ENCODE results near the gene SSC4D. TPM values are rescaled to one million over a fixed set of nuclear protein-coding genes. Genes with fewer than 3 reads are reported as not detected.
"Not testable (repeated sequence)": the region's sequence is repeated elsewhere in the genome, so short reads cannot be mapped to it uniquely, and the experiment has no call there.

Gene SSC4D
- total RNA-seq, 1 donor from 2014 or later, result 6.0 TPM

GRCh38 chr7:76427635-76428034 is 18.1 kb upstream of the SSC4D start:
- H2AFZ ChIP-seq (ENCODE audit: low read depth, low read length), result no peak overlapping the region
- FAIRE-seq (no peak), DNase-seq (ENCODE audit: low read depth) (no peak)
- no peaks in the 10 kb centered on the region for H3K9me3 ChIP-seq (ENCODE audit: insufficient read depth, low read depth, low read length)
- no peaks in the 10 kb centered on the region for H3K36me3 ChIP-seq (ENCODE audit: insufficient read depth, low read length)
- no peak overlapping the region for H3K4me2 ChIP-seq (ENCODE audit: low read length)
- no peaks in the 10 kb centered on the region for H3K27me3 ChIP-seq (ENCODE audit: insufficient read depth, low read length)
- Mint-ChIP-seq H3K27ac (ENCODE audit: unreplicated experiment) (no peak overlapping the region), H3K4me1 (ENCODE audit: low read depth, unreplicated experiment) (peaks cover 13% of the 10 kb centered on the region), H3K4me3 (ENCODE audit: unreplicated experiment) (no peak overlapping the region), H3K27me3 (ENCODE audit: low read depth, unreplicated experiment) (peaks cover 4% of the 10 kb centered on the region), H3K9me3 (ENCODE audit: unreplicated experiment) (no peaks in the 10 kb centered on the region), H3K36me3 (ENCODE audit: low read depth, unreplicated experiment) (no peaks in the 10 kb centered on the region)
- no peak for TF ChIP-seq EZH2 (IDR thresholded peaks at IDR 0.05; ENCODE audit: insufficient read depth, low read length)
- TF ChIP-seq, protein P1, sequence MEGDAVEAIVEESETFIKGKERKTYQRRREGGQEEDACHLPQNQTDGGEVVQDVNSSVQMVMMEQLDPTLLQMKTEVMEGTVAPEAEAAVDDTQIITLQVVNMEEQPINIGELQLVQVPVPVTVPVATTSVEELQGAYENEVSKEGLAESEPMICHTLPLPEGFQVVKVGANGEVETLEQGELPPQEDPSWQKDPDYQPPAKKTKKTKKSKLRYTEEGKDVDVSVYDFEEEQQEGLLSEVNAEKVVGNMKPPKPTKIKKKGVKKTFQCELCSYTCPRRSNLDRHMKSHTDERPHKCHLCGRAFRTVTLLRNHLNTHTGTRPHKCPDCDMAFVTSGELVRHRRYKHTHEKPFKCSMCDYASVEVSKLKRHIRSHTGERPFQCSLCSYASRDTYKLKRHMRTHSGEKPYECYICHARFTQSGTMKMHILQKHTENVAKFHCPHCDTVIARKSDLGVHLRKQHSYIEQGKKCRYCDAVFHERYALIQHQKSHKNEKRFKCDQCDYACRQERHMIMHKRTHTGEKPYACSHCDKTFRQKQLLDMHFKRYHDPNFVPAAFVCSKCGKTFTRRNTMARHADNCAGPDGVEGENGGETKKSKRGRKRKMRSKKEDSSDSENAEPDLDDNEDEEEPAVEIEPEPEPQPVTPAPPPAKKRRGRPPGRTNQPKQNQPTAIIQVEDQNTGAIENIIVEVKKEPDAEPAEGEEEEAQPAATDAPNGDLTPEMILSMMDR (IDR thresholded peaks at IDR 0.05; ENCODE audit: insufficient read depth, low read depth, low read length), result no peak
- no peak overlapping the region for H3K27ac ChIP-seq (ENCODE audit: low read depth, low read length)
- no peak overlapping the region for H3K9ac ChIP-seq (ENCODE audit: low read length)
- H3K79me2 ChIP-seq (ENCODE audit: insufficient read depth, low read length), result no peaks in the 10 kb centered on the region
- peaks cover 16% of the 10 kb centered on the region for H3K4me1 ChIP-seq (ENCODE audit: insufficient read depth, low read length)
- H4K20me1 ChIP-seq (ENCODE audit: insufficient read depth, low read length), result no peaks in the 10 kb centered on the region
- no peak overlapping the region for H3K4me3 ChIP-seq (ENCODE audit: insufficient read depth, low read depth, low read length)

GRCh38 chr7:76426246-76426645 is 16.7 kb upstream of the SSC4D start:
- Histone ChIP-seq H3K36me3 (ENCODE audit: insufficient read depth, low read length) (no peaks in the 10 kb centered on the region), H3K9ac (ENCODE audit: low read length) (no peak overlapping the region), H3K9me3 (ENCODE audit: insufficient read depth, low read depth, low read length) (no peaks in the 10 kb centered on the region), H2AFZ (ENCODE audit: low read depth, low read length) (no peak overlapping the region), H3K27ac (ENCODE audit: low read depth, low read length) (no peak overlapping the region), H3K4me1 (ENCODE audit: insufficient read depth, low read length) (peaks cover 17% of the 10 kb centered on the region), H3K27me3 (ENCODE audit: insufficient read depth, low read length) (no peaks in the 10 kb centered on the region), H3K79me2 (ENCODE audit: insufficient read depth, low read length) (no peaks in the 10 kb centered on the region), H4K20me1 (ENCODE audit: insufficient read depth, low read length) (no peaks in the 10 kb centered on the region), H3K4me2 (ENCODE audit: low read length) (no peak overlapping the region), H3K4me3 (ENCODE audit: insufficient read depth, low read depth, low read length) (no peak overlapping the region)
- no peak for TF ChIP-seq EZH2 (IDR thresholded peaks at IDR 0.05; ENCODE audit: insufficient read depth, low read length)
- TF ChIP-seq, protein P1 (IDR thresholded peaks at IDR 0.05; ENCODE audit: insufficient read depth, low read depth, low read length), result no peak
- H3K4me1 Mint-ChIP-seq (ENCODE audit: low read depth, unreplicated experiment), result peaks cover 16% of the 10 kb centered on the region
- peaks cover 4% of the 10 kb centered on the region for H3K27me3 Mint-ChIP-seq (ENCODE audit: low read depth, unreplicated experiment)
- H3K4me3 Mint-ChIP-seq (ENCODE audit: unreplicated experiment), result no peak overlapping the region
- FAIRE-seq (no peak), DNase-seq (ENCODE audit: low read depth) (no peak)
- H3K36me3 Mint-ChIP-seq (ENCODE audit: low read depth, unreplicated experiment), result no peaks in the 10 kb centered on the region
- H3K27ac Mint-ChIP-seq (ENCODE audit: unreplicated experiment), result no peak overlapping the region
- no peaks in the 10 kb centered on the region for H3K9me3 Mint-ChIP-seq (ENCODE audit: unreplicated experiment)

- H3K4me2 ChIP-seq (ENCODE audit: low read length); H3K4me3 Mint-ChIP-seq (ENCODE audit: unreplicated experiment); H3K27ac ChIP-seq (ENCODE audit: low read depth, low read length); H3K36me3 ChIP-seq (ENCODE audit: insufficient read depth, low read length); H3K27me3 ChIP-seq (ENCODE audit: insufficient read depth, low read length); H3K79me2 ChIP-seq (ENCODE audit: insufficient read depth, low read length); H3K36me3 Mint-ChIP-seq (ENCODE audit: low read depth, unreplicated experiment); H3K9me3 Mint-ChIP-seq (ENCODE audit: unreplicated experiment); H2AFZ ChIP-seq (ENCODE audit: low read depth, low read length); H3K4me3 ChIP-seq (ENCODE audit: insufficient read depth, low read depth, low read length); H3K9ac ChIP-seq (ENCODE audit: low read length); H3K9me3 ChIP-seq (ENCODE audit: insufficient read depth, low read depth, low read length); H4K20me1 ChIP-seq (ENCODE audit: insufficient read depth, low read length); H3K27me3 Mint-ChIP-seq (ENCODE audit: low read depth, unreplicated experiment); FAIRE-seq; DNase-seq (ENCODE audit: low read depth): not testable (repeated sequence)
- peaks cover 23% of the 10 kb centered on the region for H3K4me1 ChIP-seq (ENCODE audit: insufficient read depth, low read length)
- Mint-ChIP-seq H3K27ac (ENCODE audit: unreplicated experiment) (peak overlapping the region; percentile 66), H3K4me1 (ENCODE audit: low read depth, unreplicated experiment) (peaks cover 18% of the 10 kb centered on the region)
Measured at GRCh38 chr7:76425558-76425957, 16.1 kb upstream of the SSC4D start.
